A673 (cell line): ENCODE results near the gene PNPLA2. TPM values are rescaled to one million over a fixed set of nuclear protein-coding genes. Genes with fewer than 3 reads are reported as not detected.

Experiments
- BruUV-seq: library from RNA; stranded (reverse); fragments of 400-500 nt; replicated peaks from 2 replicates; lab custom pipeline; 2021; lab: Mats Ljungman, UMichigan
- CTCF ChIA-PET: fragments of 300-600 bp; sonication (Branson Sonifier 250); formaldehyde crosslinking; loops from one replicate; lab custom pipeline; 2022; ENCODE audit warnings: antibody characterized with exemption; lab: Charles Lee
- POLR2A ChIA-PET: fragments of 300-600 bp; sonication (Branson Sonifier 250); formaldehyde crosslinking; loops from one replicate; lab custom pipeline; 2022; ENCODE audit warnings: antibody characterized with exemption; ENCODE audit not compliant: low non-redundant PET; lab: Charles Lee
- DNase-seq: peaks from one replicate; pipeline ENCODE4 v3.0.0-alpha.2; 2015; ENCODE audit warnings: low spot score
- H3K27ac ChIP-seq: fragments of 200-600 bp; sonication (generic); 2 replicates; pipeline ENCODE4 v1.5.1; 2016; ENCODE audit warnings: mixed run types, low read depth, mild to moderate bottlenecking, mixed read lengths, antibody characterized with exemption, low read length; ENCODE audit not compliant: poor library complexity, severe bottlenecking
- H3K27me3 ChIP-seq: fragments of 200-600 bp; sonication (generic); replicated peaks from 2 replicates; pipeline ENCODE4 v1.6.1; 2017; ENCODE audit warnings: mixed run types, low read depth, mild to moderate bottlenecking, mixed read lengths, antibody characterized with exemption, low read length; ENCODE audit not compliant: insufficient read depth, poor library complexity
- H3K36me3 ChIP-seq: fragments of 200-600 bp; sonication (generic); 2 replicates; pipeline ENCODE4 v1.6.1; 2016; ENCODE audit warnings: mixed run types, mild to moderate bottlenecking, mixed read lengths, antibody characterized with exemption, low read length; ENCODE audit not compliant: insufficient read depth, poor library complexity, severe bottlenecking
- H3K4me1 ChIP-seq: fragments of 200-600 bp; sonication (generic); 2 replicates; pipeline ENCODE4 v1.6.1; 2017; ENCODE audit warnings: mixed run types, mild to moderate bottlenecking, mixed read lengths, antibody characterized with exemption, low read length; ENCODE audit not compliant: insufficient read depth, poor library complexity, severe bottlenecking
- H3K4me3 ChIP-seq: fragments of 200-600 bp; sonication (generic); 2 replicates; pipeline ENCODE4 v1.5.1; 2016; ENCODE audit warnings: low read depth, mixed run types, mild to moderate bottlenecking, mixed read lengths, low read length; ENCODE audit not compliant: poor library complexity, severe bottlenecking
- H3K9me3 ChIP-seq: fragments of 200-600 bp; sonication (generic); 2 replicates; pipeline ENCODE4 v1.6.1; 2016; ENCODE audit warnings: mixed run types, low read depth, mild to moderate bottlenecking, mixed read lengths, antibody characterized with exemption, low read length; ENCODE audit not compliant: poor library complexity, severe bottlenecking
- CTCF ChIP-seq: fragments of 300-800, 200-600 bp; sonication (generic); conservative IDR thresholded peaks from 2 replicates; pipeline ENCODE4 v1.5.1; 2017; ENCODE audit warnings: low read depth, mild to moderate bottlenecking, antibody characterized with exemption, low read length, moderate library complexity, mixed read lengths
- EZH2 ChIP-seq: fragments of 200-600 bp; sonication (generic); IDR thresholded peaks from 2 replicates; pipeline ENCODE4 v1.6.1; 2017; ENCODE audit warnings: borderline replicate concordance, low read depth, mild to moderate bottlenecking, mixed read lengths, antibody characterized with exemption, low read length; ENCODE audit not compliant: poor library complexity, severe bottlenecking
- intact Hi-C: fragments of 100-400 bp; cut with micrococcal nuclease; formaldehyde crosslinking; loops from one replicate; pipeline ENCODE4 v1.10.0; 2022; ENCODE audit not compliant: unreplicated experiment
- total RNA-seq: library from RNA; stranded (reverse); gene quantifications from 2 replicates; pipeline ENCODE4 v1.2.3, GENCODE V29; 2021

PNPLA2 gene
- total RNA-seq, 1 experiment from 2014 or later, result 45.4 TPM

- Histone ChIP-seq H3K27me3 (no peaks in the 10 kb centered on the region), H3K27ac (no peak overlapping the region), H3K9me3 (no peaks in the 10 kb centered on the region), H3K4me3 (no peak overlapping the region), H3K4me1 (peaks cover 24% of the 10 kb centered on the region), H3K36me3 (peaks cover 2% of the 10 kb centered on the region)
- TF ChIP-seq EZH2 (no peak), CTCF (no peak)
- no TSS peak for BruUV-seq
- ChIA-PET CTCF (no interaction called here), POLR2A (no interaction called here)
- peak; percentile 55 for DNase-seq
- intact Hi-C loops, result no loop called here
Measured at GRCh38 chr11:844693-845644, 26.3 kb downstream of the PNPLA2 start.

GRCh38 chr11:845872-846495, 27.3 kb downstream of the PNPLA2 start:
- intact Hi-C loops, result no loop called here
- H3K4me3 ChIP-seq, result no peak overlapping the region
- H3K27ac ChIP-seq, result no peak overlapping the region
- ChIA-PET POLR2A (no interaction called here), CTCF (no interaction called here)
- no peaks in the 10 kb centered on the region for H3K27me3 ChIP-seq
- no peaks in the 10 kb centered on the region for H3K36me3 ChIP-seq
- DNase-seq, result no peak
- no TSS peak for BruUV-seq
- no peak for TF ChIP-seq EZH2
- no peak for TF ChIP-seq CTCF
- H3K4me1 ChIP-seq, result peaks cover 30% of the 10 kb centered on the region
- no peaks in the 10 kb centered on the region for H3K9me3 ChIP-seq

GRCh38 chr11:846496-847098, 27.9 kb downstream of the PNPLA2 start:
- intact Hi-C loops, result no loop called here
- Histone ChIP-seq H3K4me1 (peaks cover 30% of the 10 kb centered on the region), H3K27ac (no peak overlapping the region), H3K36me3 (no peaks in the 10 kb centered on the region), H3K4me3 (no peak overlapping the region), H3K9me3 (no peaks in the 10 kb centered on the region), H3K27me3 (no peaks in the 10 kb centered on the region)
- POLR2A ChIA-PET, result no interaction called here
- BruUV-seq, result no TSS peak
- no peak for DNase-seq
- CTCF ChIA-PET, result no interaction called here
- TF ChIP-seq EZH2 (no peak), CTCF (no peak)
